GM12874 (cell line): Measurements from ENCODE around the gene ZNF23.

Source experiments
- CTCF ChIP-seq: IDR thresholded peaks from 2 replicates; pipeline ENCODE4 v1.5.1; 2011; ENCODE audit warnings: low read depth, mild to moderate bottlenecking, control low read depth, low read length, moderate library complexity; ENCODE audit not compliant: insufficient read depth

ZNF23 gene

GRCh38 chr16:71461686-71462648, at the start of gene ZNF23:
ZNF23 (minus strand) TSS chr16:71462247; CDS start chr16:71456796, 5,451 bp downstream.
- 0 out of 2 replicates have a peak, but pooled peaks have one; percentile 12 for TF ChIP-seq CTCF

GRCh38 chr16:71507061-71507460, 45.0 kb upstream of the ZNF23 start:
- no peak for TF ChIP-seq CTCF

- TF ChIP-seq CTCF = no peak
Measured at GRCh38 chr16:71504901-71505300, 42.9 kb upstream of the ZNF23 start.

- TF ChIP-seq CTCF = 0 out of 2 replicates have a peak, but pooled peaks have one; percentile 9
Measured at GRCh38 chr16:71501547-71501946, 39.5 kb upstream of the ZNF23 start.

GRCh38 chr16:71500964-71501363, 38.9 kb upstream of the ZNF23 start:
- no peak for TF ChIP-seq CTCF

GRCh38 chr16:71499775-71500364, 37.8 kb upstream of the ZNF23 start:
- peak; percentile 64 for TF ChIP-seq CTCF

- no peak for TF ChIP-seq CTCF
Measured at GRCh38 chr16:71498031-71498430, 36.0 kb upstream of the ZNF23 start.
